ENCODE measurements around the gene EFCAB6.
A peak's percentile ranks its signal among the peaks of the same experiment; 100 is the strongest.

GRCh38 chr22:43826142-43827002, 14.3 kb upstream of the EFCAB6 start:
- TF ChIP-seq CTCF (IDR thresholded peaks at IDR 0.05) (peak in 3 of 6 experiments; percentile 20 to 33 (median 25)), POLR2A (IDR thresholded peaks at IDR 0.05) (no peak)

All from adrenal gland (tissue), 5 donors.